Activated T-cell treated with anti-CD3 and anti-CD28 coated beads, Interleukin-2, amount 50 U/mL, for 1 hour (primary cell): ENCODE measurements around the gene CEMIP.

Source experiments
- DNase-seq: peaks from one replicate; pipeline ENCODE4 v3.0.0-alpha.2; 2020

Gene CEMIP

DNA sequence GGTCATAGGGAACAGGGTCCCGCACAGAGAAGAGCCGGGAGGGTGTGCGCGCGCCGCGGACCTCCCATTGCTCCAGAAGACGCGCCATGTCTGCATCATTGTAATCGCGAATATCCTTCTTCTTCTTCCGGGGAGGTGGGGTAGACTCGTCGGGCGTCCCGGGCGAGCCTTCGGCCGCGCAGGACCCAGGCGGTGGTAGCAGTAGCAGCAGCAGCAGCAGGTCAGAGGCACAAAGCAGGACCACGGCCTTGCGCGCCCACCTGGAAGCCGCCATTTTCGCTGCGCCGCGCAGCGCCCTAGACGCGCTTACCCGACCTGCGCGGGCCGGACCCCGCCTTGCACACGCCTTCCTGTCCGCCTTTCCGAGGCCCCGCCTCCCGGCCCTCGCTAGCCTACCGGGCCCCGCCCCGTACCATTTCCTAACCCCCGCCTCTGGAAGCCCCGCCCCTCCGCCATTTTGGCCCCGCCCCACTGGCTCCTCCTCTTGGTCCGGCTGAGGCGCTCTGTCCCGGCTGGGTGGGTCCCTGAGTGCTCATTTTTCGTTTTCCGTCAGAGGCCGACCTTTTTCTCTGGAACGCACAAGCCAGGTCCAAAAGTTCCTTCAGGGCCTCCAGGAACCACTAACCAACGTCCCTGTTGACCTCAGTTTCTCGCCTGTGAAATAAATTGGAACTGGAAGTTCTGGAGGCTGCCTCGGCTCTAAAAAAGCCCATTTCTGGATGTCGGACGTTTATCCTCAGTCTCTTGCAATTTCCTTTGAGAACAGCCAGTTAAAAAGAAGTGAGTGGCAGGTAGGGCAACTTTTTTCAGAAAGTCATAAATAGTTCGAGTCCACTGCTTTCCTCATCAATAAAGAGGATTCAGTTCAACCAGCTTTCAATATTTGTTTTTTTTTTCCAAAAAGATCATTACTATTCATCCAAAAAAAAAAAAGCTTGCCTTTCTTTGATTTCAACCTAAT lies 210.6 kb downstream of the CEMIP start, which contains the start of gene MESD:
Gene MESD (minus strand): TSS at position 302 of the 961 bp plus-strand sequence. CDS start 28 bp downstream, at position 274.
- DNase-seq, result peak; percentile 97

- no peak for DNase-seq
Measured at GRCh38 chr15:80990955-80991354, 211.8 kb downstream of the CEMIP start.

DNA sequence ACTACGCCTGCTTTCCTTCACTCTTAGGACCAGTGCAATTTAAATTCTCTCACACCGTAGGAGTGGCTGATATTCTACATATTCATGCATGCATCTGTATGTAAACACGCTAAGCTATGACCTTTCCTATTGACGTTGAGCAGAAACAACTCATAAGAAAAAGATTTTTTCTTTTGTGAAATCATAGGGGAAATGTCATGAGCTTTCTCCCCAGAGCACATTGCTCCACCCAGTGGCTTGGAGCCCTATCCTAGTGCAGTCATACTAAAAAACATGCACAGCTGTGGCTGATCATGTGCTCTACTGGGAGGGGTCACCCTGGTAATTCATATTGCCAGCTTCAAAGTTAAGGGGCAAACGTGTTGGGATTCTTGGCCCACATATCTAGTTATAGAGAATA lies 212.3 kb downstream of the CEMIP start:
- DNase-seq, result no peak

- no peak for DNase-seq
Measured at GRCh38 chr15:80992006-80992405, 212.8 kb downstream of the CEMIP start.

GRCh38 chr15:80992441-80992840 lies 213.3 kb downstream of the CEMIP start:
- no peak for DNase-seq

GRCh38 chr15:80996247-80996646 lies 217.1 kb downstream of the CEMIP start:
- DNase-seq, result no peak

- no peak for DNase-seq
Measured at GRCh38 chr15:80997692-80998091, 218.5 kb downstream of the CEMIP start.

- DNase-seq, result no peak
Measured at GRCh38 chr15:80998251-80998650, 219.1 kb downstream of the CEMIP start.

- DNase-seq, result peak; percentile 57
Measured at GRCh38 chr15:80999623-81000036, 220.5 kb downstream of the CEMIP start.

DNA sequence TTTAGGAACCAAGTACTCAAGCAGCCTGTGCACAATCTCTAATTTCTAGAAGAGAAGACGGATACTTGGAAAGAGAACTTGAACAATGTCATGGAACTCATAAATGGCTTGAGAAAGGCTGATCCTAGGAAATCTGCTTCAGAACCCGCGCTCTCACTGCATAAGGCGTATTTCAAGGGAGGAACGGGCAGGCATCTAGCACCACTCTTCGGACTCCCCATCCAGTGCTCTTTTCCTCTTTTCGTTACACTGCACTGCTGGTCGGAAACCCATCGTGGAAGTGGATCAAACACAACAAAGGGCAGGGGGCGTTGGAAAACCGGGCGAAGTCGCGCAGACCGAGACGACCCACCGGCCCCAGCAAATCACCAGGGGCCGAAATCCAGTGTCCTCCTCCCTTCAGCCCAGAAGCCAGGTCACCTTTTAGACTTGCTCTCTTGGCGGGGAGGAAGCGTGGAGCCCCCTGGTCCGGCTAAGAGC lies 221.0 kb downstream of the CEMIP start:
- no peak for DNase-seq

GRCh38 chr15:81000624-81001151 lies 221.5 kb downstream of the CEMIP start, which contains the start of gene TLNRD1:
Gene TLNRD1, plus strand, starts transcription at chr15:81000923. Its CDS starts 1,349 bp downstream, at chr15:81002272.
- peak; percentile 84 for DNase-seq
